ENCODE measurements around the gene VPS13C. TPM values are rescaled to one million over a fixed set of nuclear protein-coding genes. Genes with fewer than 3 reads are reported as not detected.

VPS13C gene
- total and polyA plus RNA-seq, 10 donors: 32.9 to 194 (median 147) TPM

DNA sequence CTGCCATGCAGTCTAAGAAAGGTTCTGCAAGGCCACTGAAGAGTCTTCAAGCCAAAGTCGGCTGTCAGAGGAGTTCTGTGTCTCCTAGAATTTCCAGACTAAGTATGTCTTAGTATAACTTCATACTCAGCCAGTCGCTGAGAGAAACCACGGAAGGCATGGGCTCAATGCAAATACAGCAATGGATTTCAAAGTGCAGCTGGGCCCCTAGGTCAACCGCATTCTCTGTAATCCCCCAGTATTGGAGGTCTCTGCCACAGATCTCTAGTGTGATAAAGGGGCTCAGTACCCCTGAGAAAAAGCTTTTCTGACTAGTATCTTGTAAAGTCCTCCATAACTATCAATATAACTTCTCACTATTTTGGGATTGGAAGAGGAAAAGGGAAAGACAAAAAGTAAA, 208.3 kb downstream of the VPS13C start:
- TF ChIP-seq, protein P1, sequence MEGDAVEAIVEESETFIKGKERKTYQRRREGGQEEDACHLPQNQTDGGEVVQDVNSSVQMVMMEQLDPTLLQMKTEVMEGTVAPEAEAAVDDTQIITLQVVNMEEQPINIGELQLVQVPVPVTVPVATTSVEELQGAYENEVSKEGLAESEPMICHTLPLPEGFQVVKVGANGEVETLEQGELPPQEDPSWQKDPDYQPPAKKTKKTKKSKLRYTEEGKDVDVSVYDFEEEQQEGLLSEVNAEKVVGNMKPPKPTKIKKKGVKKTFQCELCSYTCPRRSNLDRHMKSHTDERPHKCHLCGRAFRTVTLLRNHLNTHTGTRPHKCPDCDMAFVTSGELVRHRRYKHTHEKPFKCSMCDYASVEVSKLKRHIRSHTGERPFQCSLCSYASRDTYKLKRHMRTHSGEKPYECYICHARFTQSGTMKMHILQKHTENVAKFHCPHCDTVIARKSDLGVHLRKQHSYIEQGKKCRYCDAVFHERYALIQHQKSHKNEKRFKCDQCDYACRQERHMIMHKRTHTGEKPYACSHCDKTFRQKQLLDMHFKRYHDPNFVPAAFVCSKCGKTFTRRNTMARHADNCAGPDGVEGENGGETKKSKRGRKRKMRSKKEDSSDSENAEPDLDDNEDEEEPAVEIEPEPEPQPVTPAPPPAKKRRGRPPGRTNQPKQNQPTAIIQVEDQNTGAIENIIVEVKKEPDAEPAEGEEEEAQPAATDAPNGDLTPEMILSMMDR (IDR thresholded peaks at IDR 0.05 in 8 of 11, conservative IDR thresholded peaks at IDR 0.05 in 3 of 11): no peak
- TF ChIP-seq POLR2AphosphoS5 (IDR thresholded peaks at IDR 0.05) (no peak), POLR2A (IDR thresholded peaks at IDR 0.05) (no peak)
- no peak overlapping the region for H3K27ac ChIP-seq
- intact Hi-C loops (cut with DNase I; ENCODE audit: low total_unique reads): no loop called here
- H3K27me3 ChIP-seq (replicated peaks in 1 of 7): no peaks in the 10 kb centered on the region
- H3K36me3 ChIP-seq: peaks cover 0 to 59% (median 20%) of the 10 kb centered on the region in 6 donors
- no peak for DNase-seq
- WGBS, 5 donors: 94 to 98% (median 95%) methylated on average over 4 of the region's 4 CpGs
- H3K4me1 ChIP-seq: peaks cover 0 to 15% (median 2%) of the 10 kb centered on the region in 6 donors
- H3K9me3 ChIP-seq: no peaks in the 10 kb centered on the region
- H3K4me3 ChIP-seq: no peak overlapping the region

DNA sequence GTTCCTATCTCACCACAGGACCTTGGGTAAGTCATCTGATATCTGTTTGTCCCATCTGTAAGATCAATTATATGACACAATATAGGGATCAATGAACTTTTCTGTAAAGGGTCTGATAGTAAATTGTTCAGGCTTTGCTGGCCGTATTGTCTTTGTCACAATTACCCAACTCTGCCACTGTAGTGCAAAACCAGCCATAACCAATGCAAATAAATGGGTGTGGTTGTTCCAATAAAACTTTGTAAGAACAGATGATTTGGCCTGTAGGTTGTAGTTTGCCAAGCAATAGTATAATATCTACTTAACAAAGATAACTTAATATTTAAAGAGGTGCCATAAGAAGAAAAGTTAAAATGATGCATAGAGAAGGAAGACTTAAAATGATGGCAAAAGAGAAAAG, 210.8 kb downstream of the VPS13C start:
- no peak for TF ChIP-seq POLR2AphosphoS5 (IDR thresholded peaks at IDR 0.05)
- TF ChIP-seq, protein P1 (IDR thresholded peaks at IDR 0.05 in 8 of 11, conservative IDR thresholded peaks at IDR 0.05 in 3 of 11): no peak
- no peak for TF ChIP-seq POLR2A (IDR thresholded peaks at IDR 0.05)
- no peak for DNase-seq
- H3K9me3 ChIP-seq: no peaks in the 10 kb centered on the region
- H3K27ac ChIP-seq: no peak overlapping the region
- no peaks in the 10 kb centered on the region for H3K27me3 ChIP-seq (replicated peaks in 1 of 7)
- intact Hi-C loops (cut with DNase I; ENCODE audit: low total_unique reads): no loop called here
- 93 to 100% (median 96%) methylated on average over 1 of the region's 1 CpG for WGBS, 5 donors
- no peak overlapping the region for H3K4me3 ChIP-seq
- H3K36me3 ChIP-seq: peaks cover 0 to 48% (median 15%) of the 10 kb centered on the region in 6 donors
- peaks cover 0 to 9% (median 0%) of the 10 kb centered on the region in 6 donors for H3K4me1 ChIP-seq

DNA sequence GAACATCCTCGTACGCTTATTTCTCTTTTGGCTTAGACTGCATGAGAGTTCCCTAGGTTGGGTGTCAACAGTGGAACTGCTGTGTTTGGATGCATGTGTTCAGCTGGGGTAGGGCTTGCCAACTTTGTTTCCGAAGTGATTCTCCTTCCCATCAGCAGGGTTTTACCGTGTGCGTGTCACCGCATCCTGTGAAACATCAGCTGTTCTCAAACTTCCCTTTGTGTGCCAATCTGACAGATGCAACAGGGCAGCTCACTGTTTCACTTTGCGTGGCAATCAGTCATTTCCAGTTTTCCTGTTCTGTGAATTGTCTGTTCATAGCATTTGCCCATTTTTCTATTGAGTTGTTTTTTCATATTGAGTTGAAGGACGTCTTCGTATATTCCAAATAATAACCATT, 218.8 kb downstream of the VPS13C start:
- H3K27me3 ChIP-seq (replicated peaks in 1 of 7): peaks cover 0 to 36% (median 0%) of the 10 kb centered on the region in 7 donors
- TF ChIP-seq POLR2AphosphoS5 (IDR thresholded peaks at IDR 0.05): no peak
- H3K4me3 ChIP-seq: no peak overlapping the region
- no peak overlapping the region for H3K27ac ChIP-seq
- DNase-seq: no peak
- no peaks in the 10 kb centered on the region for H3K36me3 ChIP-seq
- no peaks in the 10 kb centered on the region for H3K9me3 ChIP-seq
- 62 to 82% (median 66%) methylated on average over 9 of the region's 9 CpGs for WGBS, 5 donors
- H3K4me1 ChIP-seq: no peaks in the 10 kb centered on the region
- intact Hi-C loops (cut with DNase I; ENCODE audit: low total_unique reads): no loop called here

DNA sequence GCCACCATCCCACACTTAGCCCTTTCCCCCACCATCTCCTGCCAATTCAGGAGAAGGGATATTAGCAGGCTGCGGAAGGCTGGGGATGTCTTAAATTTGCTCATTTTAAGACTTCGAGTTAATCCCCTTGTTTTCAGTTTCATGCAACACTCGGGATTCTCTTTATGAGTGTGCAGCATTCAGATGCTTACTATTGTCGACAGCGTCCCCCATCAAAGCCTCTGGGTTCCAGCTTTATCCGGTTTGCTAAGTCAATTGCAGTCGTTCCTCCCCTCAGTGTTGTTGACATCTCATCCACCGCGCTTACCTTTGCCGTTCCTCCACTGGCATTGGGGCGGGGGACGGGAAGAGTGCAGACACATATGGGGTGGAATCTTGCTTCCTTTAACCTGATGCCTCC, 220.2 kb downstream of the VPS13C start:
- no peak for DNase-seq
- no peak for TF ChIP-seq POLR2A (IDR thresholded peaks at IDR 0.05)
- TF ChIP-seq POLR2AphosphoS5 (IDR thresholded peaks at IDR 0.05): no peak
- TF ChIP-seq, protein P1 (IDR thresholded peaks at IDR 0.05 in 8 of 11, conservative IDR thresholded peaks at IDR 0.05 in 3 of 11): no peak
- Histone ChIP-seq H3K9me3 (no peaks in the 10 kb centered on the region), H3K27ac (no peak overlapping the region), H3K27me3 (replicated peaks in 1 of 7) (peaks cover 0 to 41% (median under 1%) of the 10 kb centered on the region in 7 donors), H3K4me3 (no peak overlapping the region), H3K4me1 (peaks cover 0 to 6% (median 4%) of the 10 kb centered on the region in 6 donors), H3K36me3 (no peaks in the 10 kb centered on the region)
- intact Hi-C loops (cut with DNase I; ENCODE audit: low total_unique reads): no loop called here
- 78 to 85% (median 80%) methylated on average over 12 of the region's 12 CpGs for WGBS, 5 donors

DNA sequence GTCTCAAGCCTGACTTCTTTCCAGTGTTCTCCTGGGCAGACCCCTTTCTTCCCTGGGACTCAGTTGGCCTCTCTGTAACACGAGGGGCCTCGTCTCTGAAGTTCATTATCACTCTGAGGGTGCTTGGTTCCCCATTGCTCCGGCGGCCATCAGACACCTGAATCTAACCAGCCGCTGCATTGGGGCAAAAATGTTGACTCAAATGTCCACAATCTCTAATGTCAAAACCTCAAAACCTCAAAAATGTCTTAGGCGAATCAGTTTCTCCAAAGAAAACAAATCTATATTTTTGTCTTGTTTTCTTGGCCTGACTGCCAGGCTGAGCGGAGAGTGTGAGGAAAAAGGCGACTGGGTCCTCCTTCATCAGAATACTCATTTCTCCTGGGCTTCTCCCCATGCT, 220.7 kb downstream of the VPS13C start:
- intact Hi-C loops (cut with DNase I; ENCODE audit: low total_unique reads): loop anchor here (10.0 kb wide), 2 partner anchors 925 to 1255 kb away; no protein-coding TSS in a partner anchor

More for the DNA sequence above, 220.7 kb downstream of the VPS13C start:
- H3K36me3 ChIP-seq: no peaks in the 10 kb centered on the region
- DNase-seq: no peak
- no peak overlapping the region for H3K4me3 ChIP-seq
- H3K4me1 ChIP-seq: peaks cover 0 to 9% (median 4%) of the 10 kb centered on the region in 6 donors
- H3K9me3 ChIP-seq: no peaks in the 10 kb centered on the region
- no peak overlapping the region for H3K27ac ChIP-seq
- TF ChIP-seq, protein P1 (IDR thresholded peaks at IDR 0.05 in 8 of 11, conservative IDR thresholded peaks at IDR 0.05 in 3 of 11): no peak
- TF ChIP-seq POLR2AphosphoS5 (IDR thresholded peaks at IDR 0.05): no peak
- peaks cover 0 to 46% (median 4%) of the 10 kb centered on the region in 7 donors for H3K27me3 ChIP-seq (replicated peaks in 1 of 7)
- 74 to 86% (median 79%) methylated on average over 8 of the region's 8 CpGs for WGBS, 5 donors

Measured in spleen (tissue), 11 donors.